Embryonic facial prominence (tissue), 1 donor: ENCODE results near the gene DYRK3.

ENCODE experiments used
- DNase-seq: peaks from one replicate; pipeline ENCODE4 v3.0.0-alpha.2; 2016; ENCODE audit errors: extremely low spot score

The DYRK3 gene

DNA sequence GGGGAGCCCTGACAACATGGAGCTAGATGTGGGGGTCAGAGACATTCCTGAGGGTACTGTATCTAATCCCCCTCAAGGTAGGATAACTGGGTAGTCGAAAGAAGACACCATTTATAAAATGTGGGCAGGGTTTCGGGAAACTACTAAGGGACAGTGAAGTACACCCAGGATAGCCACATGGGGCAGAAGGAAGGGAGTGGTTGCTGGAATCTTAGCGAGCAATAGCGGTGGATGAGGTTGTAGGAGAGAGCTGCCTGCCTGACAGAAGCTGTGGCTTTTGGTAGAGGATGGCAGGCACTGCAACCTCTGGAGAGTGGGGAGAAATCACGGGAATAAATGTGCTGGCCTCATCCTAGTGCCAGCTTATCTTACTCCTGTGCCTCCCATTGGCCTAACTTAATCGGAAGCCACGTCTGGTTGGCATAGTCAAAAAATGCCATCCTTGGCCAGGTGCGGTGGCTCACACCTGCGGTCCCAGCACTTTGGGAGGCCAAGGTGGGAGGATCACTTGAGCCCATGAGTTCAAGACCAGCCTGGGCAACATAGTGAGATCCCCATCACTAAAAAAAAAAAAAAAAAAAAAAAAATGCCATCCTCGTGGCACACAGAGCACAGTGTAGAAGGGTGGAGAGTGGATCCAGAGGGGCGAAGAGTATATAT, 26.0 kb downstream of the DYRK3 start:
- DNase-seq, result no peak

DNA sequence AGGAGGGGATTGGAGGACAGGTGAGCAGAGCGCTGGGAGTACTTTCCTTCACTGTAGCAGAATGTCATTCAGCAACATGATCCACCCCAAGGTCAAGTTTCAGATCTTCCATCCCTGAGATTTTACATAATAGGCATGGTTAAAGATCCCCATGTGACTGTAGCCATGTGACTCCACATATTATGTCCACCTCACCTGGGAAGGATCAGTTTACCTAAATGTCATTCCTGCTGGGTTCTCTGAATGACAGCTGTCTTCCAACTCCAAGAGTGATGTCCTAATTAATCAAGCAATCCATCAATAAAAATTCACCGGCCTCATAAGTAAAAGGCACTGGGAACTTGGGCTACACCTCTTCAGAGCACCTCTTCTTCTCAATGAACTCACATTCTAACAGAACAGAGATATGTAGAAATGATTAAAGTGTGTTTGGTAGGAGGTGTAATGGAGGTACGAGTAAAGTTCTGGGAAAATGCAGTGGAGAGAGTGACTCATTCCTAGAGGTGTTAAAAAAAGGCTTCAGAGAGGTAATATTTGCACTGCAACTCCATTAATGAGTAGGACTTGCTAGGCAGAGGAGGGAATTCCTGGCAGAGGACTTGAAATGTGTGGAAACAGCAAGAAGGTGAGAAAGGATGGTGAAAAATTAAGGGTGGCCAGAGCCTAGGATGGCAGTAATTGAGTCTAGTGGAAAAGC, 27.2 kb downstream of the DYRK3 start:
- DNase-seq, result no peak

DNA sequence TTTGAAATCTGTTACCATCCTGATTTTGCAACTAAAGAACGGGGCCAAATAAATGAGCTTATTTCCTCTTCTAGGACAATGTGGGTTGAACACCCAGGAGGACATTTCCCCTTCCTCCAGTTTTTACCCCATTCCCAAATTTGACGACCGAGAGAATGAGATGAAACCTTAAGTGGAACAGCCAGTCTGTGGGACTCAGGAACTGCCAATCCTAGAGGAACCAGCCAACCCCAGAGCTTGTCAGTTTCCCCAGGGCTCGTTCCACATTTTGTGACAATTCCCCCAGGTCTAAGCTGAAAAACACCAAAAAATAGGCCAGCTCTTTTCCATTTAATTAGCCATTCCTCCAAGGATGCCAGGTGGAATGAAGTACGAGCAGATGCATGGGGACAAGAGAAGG, 28.0 kb downstream of the DYRK3 start:
- DNase-seq, result no peak

GRCh38 chr1:206663832-206664652, 28.7 kb downstream of the DYRK3 start:
- no peak for DNase-seq

DNA sequence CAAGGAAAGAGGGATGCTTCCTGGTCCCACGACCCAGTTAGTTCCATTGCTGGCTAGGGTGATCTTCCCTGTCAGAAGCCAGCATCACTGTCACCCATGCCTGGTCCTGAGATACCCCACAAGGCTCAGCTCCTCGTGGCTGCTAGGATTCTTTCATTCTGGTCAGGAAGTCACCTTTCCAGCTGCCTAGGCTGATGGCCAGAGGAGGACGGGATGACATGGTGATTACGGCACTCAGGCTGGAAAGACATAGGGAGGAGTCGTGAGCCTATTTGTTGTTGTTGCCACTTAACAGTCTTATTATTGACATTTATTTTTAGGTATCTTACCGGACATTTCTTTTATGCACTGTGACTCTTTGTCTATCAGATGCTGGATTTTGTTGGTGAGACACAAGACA, 29.4 kb downstream of the DYRK3 start:
- DNase-seq, result no peak

DNA sequence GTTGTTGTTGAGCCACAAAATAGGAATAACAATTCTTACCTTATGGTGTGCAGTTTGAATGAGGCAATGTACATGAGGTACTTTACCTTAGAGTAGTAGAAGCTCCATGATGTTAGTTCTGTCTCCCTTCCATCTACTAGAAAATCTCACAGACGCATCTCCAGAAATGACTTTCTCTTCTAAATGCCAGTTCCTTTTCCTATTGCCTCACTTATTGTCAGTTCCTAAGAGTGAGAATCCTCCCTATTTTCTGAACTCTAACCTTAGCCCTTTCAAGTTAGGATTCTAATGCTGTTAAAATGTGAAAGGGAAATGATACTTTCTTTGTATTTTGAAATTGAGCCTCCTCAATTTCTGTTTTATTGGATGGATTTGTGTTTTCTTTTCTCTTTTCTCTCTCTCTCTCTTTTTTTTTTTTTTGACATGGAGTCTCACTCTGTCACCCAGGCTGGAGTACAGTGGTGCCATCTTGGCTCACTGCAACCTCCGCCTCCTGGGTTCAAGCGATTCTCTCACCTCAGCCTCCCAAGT, 30.8 kb downstream of the DYRK3 start:
- no peak for DNase-seq

DNA sequence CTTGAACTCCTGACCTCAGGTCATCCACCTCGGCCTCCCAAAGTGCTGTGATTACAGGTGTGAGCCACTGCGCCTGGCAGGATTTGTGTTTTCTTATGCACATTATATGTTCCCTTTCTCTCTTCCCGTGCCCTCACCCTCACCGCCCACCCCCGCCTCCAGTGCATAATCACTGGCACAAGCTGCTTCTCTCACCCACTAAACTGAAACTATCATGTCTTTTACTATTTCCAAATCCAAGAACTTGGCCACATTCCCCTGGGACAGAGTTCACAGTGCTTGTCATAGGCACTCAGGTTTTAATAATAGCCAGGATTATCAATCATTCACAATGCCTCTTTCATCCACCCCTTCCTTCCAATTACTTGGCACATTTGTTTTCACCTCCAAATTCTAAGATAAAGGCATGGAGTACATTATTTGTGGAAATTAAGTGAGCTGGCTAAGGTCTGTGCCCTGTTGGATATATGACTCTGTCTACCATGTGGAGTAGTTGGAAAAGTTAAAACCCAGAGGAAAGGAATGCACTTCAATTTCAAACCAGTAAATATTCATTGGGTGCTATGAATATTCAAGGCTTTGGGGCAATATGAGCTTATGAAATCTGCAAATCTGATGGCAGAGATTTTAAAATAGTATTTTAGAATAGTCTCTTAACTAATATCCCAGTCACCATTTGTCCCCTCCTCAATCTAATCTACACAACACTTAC, 31.8 kb downstream of the DYRK3 start:
- no peak for DNase-seq

- no peak for DNase-seq
These were observed 33.0 kb downstream of the DYRK3 start for GRCh38 chr1:206668351-206668750.

DNA sequence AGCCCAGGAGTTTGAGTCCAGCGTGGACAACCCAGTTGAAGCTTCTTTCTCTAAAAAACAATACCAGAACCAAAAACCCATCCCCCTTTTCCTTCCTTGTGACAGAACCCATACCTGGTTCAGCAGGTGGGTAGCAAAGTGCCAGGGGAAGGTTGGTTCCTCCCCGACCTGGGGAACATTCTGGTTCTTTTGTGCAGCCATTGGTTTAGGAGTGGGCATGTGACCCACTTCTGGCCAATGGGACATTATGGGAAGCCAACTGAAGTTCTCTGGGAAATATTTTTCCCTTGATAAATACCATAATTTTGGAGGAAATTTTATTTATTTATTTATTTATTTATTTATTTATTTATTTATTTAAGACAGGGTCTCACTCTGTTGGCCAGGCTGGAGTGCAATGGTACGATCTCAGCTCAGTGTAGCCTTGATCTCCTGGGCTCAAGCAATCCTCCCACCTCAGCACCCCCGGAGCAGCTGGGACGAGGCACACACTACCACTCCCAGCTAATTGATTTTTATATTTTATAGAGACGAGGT, 33.6 kb downstream of the DYRK3 start:
- DNase-seq, result no peak

GRCh38 chr1:206672011-206672688, 36.8 kb downstream of the DYRK3 start:
- no peak for DNase-seq

DNA sequence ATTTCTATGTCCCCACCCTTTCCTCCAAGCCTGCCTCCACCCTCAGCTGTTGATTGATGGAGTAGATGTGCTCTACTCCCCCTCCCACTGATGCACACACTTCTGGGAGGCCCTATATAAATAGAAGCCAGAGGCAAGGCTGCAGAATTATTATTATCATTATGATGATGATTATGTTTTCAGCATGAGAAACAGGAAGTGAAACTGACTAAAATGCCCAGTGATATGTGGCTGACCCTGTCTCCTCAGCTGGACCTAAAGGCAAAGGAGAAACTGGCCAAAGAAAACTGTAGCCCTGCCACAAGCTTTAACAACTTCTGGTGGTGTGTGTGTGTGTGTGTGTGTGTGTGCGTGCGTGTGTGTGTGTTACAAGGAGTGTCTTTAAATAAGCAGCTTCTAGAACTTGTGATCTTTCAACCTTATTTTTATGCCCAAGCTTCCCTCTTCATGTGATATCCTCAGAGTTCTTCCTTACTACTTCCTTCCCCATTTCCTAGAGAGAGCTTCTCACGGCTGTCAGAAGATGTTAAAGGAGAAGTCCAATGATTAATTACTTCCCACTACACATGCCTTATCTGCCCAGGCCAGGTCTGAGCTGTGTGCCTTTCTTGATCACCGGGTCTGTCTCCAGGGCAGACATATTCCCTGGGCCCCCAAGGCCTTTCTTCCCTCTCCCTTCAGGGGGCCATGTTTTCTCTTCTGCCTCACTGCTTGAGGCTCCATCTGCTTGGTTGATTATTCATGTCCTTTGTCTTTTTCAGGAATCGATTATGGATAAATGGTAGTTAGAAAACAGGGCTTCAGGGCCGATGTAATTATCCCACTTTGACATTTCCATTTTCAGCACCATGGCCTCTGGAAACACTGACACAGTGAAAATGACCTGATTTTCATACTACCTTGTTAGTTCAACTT, 37.8 kb downstream of the DYRK3 start:
- DNase-seq, result no peak

GRCh38 chr1:206674236-206674635, 38.9 kb downstream of the DYRK3 start:
- no peak for DNase-seq

DNA sequence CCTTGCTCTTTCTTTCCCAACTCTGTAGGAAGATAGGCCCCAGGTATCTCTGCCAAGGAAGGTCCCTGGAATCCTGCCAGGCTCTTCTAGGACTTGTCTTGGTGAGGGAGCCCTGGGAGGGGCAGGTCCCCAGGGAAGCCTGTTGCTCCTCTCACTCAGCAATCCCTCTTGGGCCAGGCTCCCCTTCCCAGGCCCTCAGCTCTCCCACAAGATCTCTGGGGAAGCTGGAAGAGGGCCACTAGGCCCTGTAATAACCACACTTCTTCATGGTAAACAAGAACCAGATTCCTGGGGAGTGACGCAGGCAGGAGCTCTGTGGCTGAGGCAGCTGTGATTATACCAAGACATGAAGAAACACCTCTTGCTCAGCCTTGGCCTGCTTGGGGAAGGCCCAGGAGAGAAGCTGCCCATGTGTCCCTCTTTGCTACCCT, 39.4 kb downstream of the DYRK3 start:
- no peak for DNase-seq

- no peak for DNase-seq
These were observed 41.2 kb downstream of the DYRK3 start for GRCh38 chr1:206676499-206676898.

DNA sequence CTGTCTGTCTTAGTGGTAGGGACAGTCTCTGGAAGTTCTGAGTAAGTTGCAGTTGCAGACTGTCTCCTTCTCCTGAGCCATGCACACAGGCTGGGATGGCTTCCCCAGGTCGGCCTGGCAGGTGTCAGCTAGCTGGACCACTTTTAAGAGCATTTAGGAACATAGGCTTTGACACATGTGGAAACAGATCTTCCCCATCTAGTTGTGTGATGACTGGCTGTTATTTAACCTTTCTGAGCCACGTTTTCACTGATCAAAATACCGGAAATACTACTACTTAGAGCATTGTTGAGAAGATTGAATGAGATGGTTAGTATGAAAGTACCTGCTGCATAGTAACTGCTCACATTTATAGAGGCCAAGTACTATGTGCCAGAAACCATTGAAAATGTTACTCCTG, 43.2 kb downstream of the DYRK3 start:
- no peak for DNase-seq

GRCh38 chr1:206679738-206680211, 44.4 kb downstream of the DYRK3 start:
- no peak for DNase-seq

DNA sequence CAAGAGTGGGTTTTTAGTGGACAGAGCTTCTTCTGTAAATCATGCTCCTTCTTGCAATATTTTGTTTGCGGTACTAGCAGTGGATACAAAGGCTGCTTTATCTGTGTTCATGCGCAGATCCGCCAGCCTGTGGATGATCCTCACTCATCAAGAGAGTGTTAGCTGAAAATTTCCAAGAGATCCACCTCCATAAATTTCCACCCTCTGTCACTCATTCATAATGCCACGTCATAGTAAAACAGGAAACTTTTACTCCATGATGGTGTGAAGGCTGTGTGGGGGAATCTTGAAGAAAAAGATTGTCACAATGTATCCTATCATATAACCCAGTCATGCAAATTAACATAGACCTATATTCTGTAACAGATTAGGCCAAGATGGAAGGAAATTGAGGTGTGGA, 44.9 kb downstream of the DYRK3 start:
- DNase-seq, result no peak

- DNase-seq, result no peak
These were observed 46.0 kb downstream of the DYRK3 start for GRCh38 chr1:206681359-206681758.

DNA sequence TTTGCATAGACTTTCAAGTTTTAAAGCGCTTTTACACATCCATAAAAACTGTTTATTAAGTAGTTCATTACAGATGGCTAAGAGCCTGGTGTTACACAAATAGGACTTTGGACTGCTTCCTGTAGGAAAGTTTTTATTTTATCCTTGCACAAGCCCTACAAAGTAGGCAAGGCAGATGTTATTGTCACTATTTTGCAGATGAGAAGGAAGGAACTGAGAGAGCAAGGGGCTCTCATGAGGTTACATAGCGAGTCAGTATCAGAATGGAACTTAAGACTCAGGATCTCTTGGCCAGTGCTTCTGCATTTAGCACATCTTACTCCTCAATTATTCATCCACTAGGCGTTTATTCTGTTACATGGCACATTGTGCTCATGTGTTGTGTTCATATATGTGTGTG, 46.8 kb downstream of the DYRK3 start:
- no peak for DNase-seq

DNA sequence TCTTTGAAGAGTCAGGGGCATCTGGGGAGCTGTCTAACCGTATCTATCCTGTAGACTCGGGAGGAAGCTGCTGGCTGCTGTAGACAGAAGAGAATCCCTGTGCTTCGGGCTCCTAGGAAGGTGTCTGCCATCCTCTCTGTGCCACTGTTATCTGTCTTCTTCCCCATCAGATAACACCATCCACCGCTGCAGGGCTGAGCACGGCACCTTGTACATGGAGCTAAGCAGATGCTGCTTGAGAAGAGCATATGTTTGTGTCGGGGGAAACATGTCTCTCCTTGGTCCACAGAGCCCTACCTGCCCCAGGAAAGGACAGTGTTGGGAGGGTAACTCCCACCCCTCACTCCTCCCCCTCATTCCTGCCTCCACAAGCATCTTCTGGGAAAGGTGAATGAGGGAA, 48.0 kb downstream of the DYRK3 start:
- DNase-seq, result no peak
